CMK (cell line): ENCODE results near the gene MCM9.
"Not testable (repeated sequence)": the region's sequence is repeated elsewhere in the genome, so short reads cannot be mapped to it uniquely, and the experiment has no call there.

Source experiments
- DNase-seq: peaks from one replicate; pipeline ENCODE4 v3.0.0-alpha.2; 2010; ENCODE audit warnings: low read depth

Gene MCM9

GRCh38 chr6:118893064-118893806 is 41.7 kb downstream of the MCM9 start:
- peak; percentile 52 for DNase-seq

- DNase-seq = no peak
These were observed 42.5 kb downstream of the MCM9 start for GRCh38 chr6:118892355-118892991.

- no peak for DNase-seq
These were observed 43.8 kb downstream of the MCM9 start for GRCh38 chr6:118890997-118891790.

- DNase-seq = no peak
These were observed 45.8 kb downstream of the MCM9 start for GRCh38 chr6:118889163-118889562.

GRCh38 chr6:118886641-118887040 is 48.3 kb downstream of the MCM9 start:
- no peak for DNase-seq

- no peak for DNase-seq
These were observed 52.5 kb downstream of the MCM9 start for GRCh38 chr6:118882314-118882905.

GRCh38 chr6:118881440-118882313 is 53.3 kb downstream of the MCM9 start:
- no peak for DNase-seq

- no peak for DNase-seq
These were observed 57.2 kb downstream of the MCM9 start for GRCh38 chr6:118877806-118878205.

GRCh38 chr6:118876814-118877213 is 58.1 kb downstream of the MCM9 start:
- DNase-seq = no peak

- DNase-seq = no peak
These were observed 58.8 kb downstream of the MCM9 start for GRCh38 chr6:118876198-118876597.

- DNase-seq = no peak
These were observed 59.3 kb downstream of the MCM9 start for GRCh38 chr6:118875672-118876071.

- no peak for DNase-seq
These were observed 61.7 kb downstream of the MCM9 start for GRCh38 chr6:118873239-118873638.

- DNase-seq = no peak
These were observed 62.2 kb downstream of the MCM9 start for GRCh38 chr6:118872726-118873125.

GRCh38 chr6:118872318-118872717 is 62.6 kb downstream of the MCM9 start:
- DNase-seq = no peak

GRCh38 chr6:118871331-118871730 is 63.6 kb downstream of the MCM9 start:
- no peak for DNase-seq

- DNase-seq = no peak
These were observed 64.9 kb downstream of the MCM9 start for GRCh38 chr6:118869894-118870589.

- no peak for DNase-seq
These were observed 65.6 kb downstream of the MCM9 start for GRCh38 chr6:118869350-118869749.

GRCh38 chr6:118868901-118869300 is 66.1 kb downstream of the MCM9 start:
- DNase-seq = not testable (repeated sequence)

- no peak for DNase-seq
These were observed 67.8 kb downstream of the MCM9 start for GRCh38 chr6:118867181-118867580.

- no peak for DNase-seq
These were observed 69.9 kb downstream of the MCM9 start for GRCh38 chr6:118865100-118865391.
